BE2C (cell line): Measurements from ENCODE around the gene KRTAP12-3. TPM values are rescaled to one million over a fixed set of nuclear protein-coding genes. Genes with fewer than 3 reads are reported as not detected.
"Not testable (repeated sequence)": the region's sequence is repeated elsewhere in the genome, so short reads cannot be mapped to it uniquely, and the experiment has no call there.

Source experiments
- DNase-seq: peaks from one replicate; pipeline ENCODE4 v3.0.0-alpha.2; 2020
- H3K27me3 ChIP-seq: fragments of 250-450 bp; sonication (Bioruptor Pico); 2 replicates; pipeline ENCODE4 v1.5.1; 2020; ENCODE audit warnings: mild to moderate bottlenecking
- H3K36me3 ChIP-seq: fragments of 250-450 bp; sonication (Bioruptor Pico); 2 replicates; pipeline ENCODE4 v1.5.1; 2020; ENCODE audit warnings: mild to moderate bottlenecking
- H3K4me1 ChIP-seq: fragments of 250-450 bp; sonication (Bioruptor Pico); 2 replicates; pipeline ENCODE4 v1.5.1; 2020
- H3K4me3 ChIP-seq: 2 replicates; pipeline ENCODE4 v1.5.1; 2011; ENCODE audit warnings: low read depth, low read length
- H3K9me3 ChIP-seq: fragments of 250-450 bp; sonication (Bioruptor Pico); 2 replicates; pipeline ENCODE4 v1.5.1; 2020
- CTCF ChIP-seq: IDR thresholded peaks from 2 replicates; pipeline ENCODE4 v1.5.1; 2012; ENCODE audit warnings: mild to moderate bottlenecking, low read depth, low read length
- polyA plus RNA-seq: library from polyadenylated mRNA; unstranded; fragments of >200 nt; gene quantifications from one replicate; pipeline ENCODE4 v1.2.1, GENCODE V29; 2012; ENCODE audit warnings: low read depth, missing spikeins; ENCODE audit not compliant: insufficient read length, insufficient read depth

Gene KRTAP12-3
- polyA plus RNA-seq, result not detected

GRCh38 chr21:44657635-44658540 lies at the start of gene KRTAP12-3:
Gene KRTAP12-3, plus strand, starts transcription at chr21:44657932. Its CDS starts 48 bp downstream, at chr21:44657980.
- Histone ChIP-seq H3K27me3 (peaks cover 11% of the 10 kb centered on the region; the same call in 1 of the 2 replicates), H3K36me3 (no peaks in the 10 kb centered on the region), H3K4me1 (no peaks in the 10 kb centered on the region), H3K4me3 (no peak within 1 kb of the TSS), H3K9me3 (no peaks in the 10 kb centered on the region)
- DNase-seq, result no peak
- no peak for TF ChIP-seq CTCF

GRCh38 chr21:44609193-44609592 lies 48.5 kb upstream of the KRTAP12-3 start:
- TF ChIP-seq CTCF, result no peak
- H3K36me3 ChIP-seq, result no peaks in the 10 kb centered on the region
- H3K9me3 ChIP-seq, result no peaks in the 10 kb centered on the region
- H3K27me3 ChIP-seq, result no peaks in the 10 kb centered on the region
- no peak overlapping the region for H3K4me3 ChIP-seq
- no peaks in the 10 kb centered on the region for H3K4me1 ChIP-seq
- DNase-seq, result no peak

GRCh38 chr21:44610157-44610843 lies 47.4 kb upstream of the KRTAP12-3 start:
- not testable (repeated sequence) for H3K27me3 ChIP-seq, DNase-seq, H3K36me3 ChIP-seq, H3K9me3 ChIP-seq, H3K4me1 ChIP-seq, H3K4me3 ChIP-seq

- Histone ChIP-seq H3K27me3 (peaks cover 10% of the 10 kb centered on the region), H3K9me3 (no peaks in the 10 kb centered on the region), H3K4me3 (no peak overlapping the region), H3K36me3 (no peaks in the 10 kb centered on the region), H3K4me1 (no peaks in the 10 kb centered on the region)
- no peak for DNase-seq
- no peak for TF ChIP-seq CTCF
These were observed 46.2 kb upstream of the KRTAP12-3 start for GRCh38 chr21:44611551-44611950.

GRCh38 chr21:44612029-44612486 lies 45.7 kb upstream of the KRTAP12-3 start, which contains the start of gene KRTAP10-8:
Gene KRTAP10-8, plus strand, starts transcription at chr21:44612079. Its CDS starts 22 bp downstream, at chr21:44612101.
- no peak for DNase-seq
- Histone ChIP-seq H3K4me3 (no peak within 1 kb of the TSS), H3K4me1 (no peaks in the 10 kb centered on the region), H3K27me3 (peaks cover 11% of the 10 kb centered on the region), H3K9me3 (no peaks in the 10 kb centered on the region), H3K36me3 (no peaks in the 10 kb centered on the region)
- no peak for TF ChIP-seq CTCF

- TF ChIP-seq CTCF, result no peak
- H3K4me1 ChIP-seq, result no peaks in the 10 kb centered on the region
- H3K27me3 ChIP-seq, result peaks cover 11% of the 10 kb centered on the region
- no peak overlapping the region for H3K4me3 ChIP-seq
- no peaks in the 10 kb centered on the region for H3K36me3 ChIP-seq
- DNase-seq, result no peak
- H3K9me3 ChIP-seq, result no peaks in the 10 kb centered on the region
These were observed 45.0 kb upstream of the KRTAP12-3 start for GRCh38 chr21:44612669-44613229.
